HFF-Myc (cell line): Measurements from ENCODE around the gene CDH22.

Experiments used
- DNase-seq: peaks from one replicate; pipeline ENCODE4 v3.0.0-alpha.2; 2011; ENCODE audit warnings: low read depth; ENCODE audit errors: extremely low read depth
- H3K4me3 ChIP-seq: replicated peaks from 2 replicates; pipeline ENCODE4 v1.5.1; 2011; ENCODE audit warnings: low read depth, mild to moderate bottlenecking, control low read depth, low read length
- CTCF ChIP-seq: IDR thresholded peaks from 2 replicates; pipeline ENCODE4 v1.5.1; 2012; ENCODE audit warnings: mild to moderate bottlenecking, low read depth, low read length, control low read depth; ENCODE audit errors: missing control alignments

CDH22 gene

GRCh38 chr20:46159101-46159897 lies 149.0 kb downstream of the CDH22 start:
- no peak for DNase-seq
- no peak overlapping the region for H3K4me3 ChIP-seq
- no peak for TF ChIP-seq CTCF

GRCh38 chr20:46158476-46158987 lies 149.8 kb downstream of the CDH22 start:
- no peak for TF ChIP-seq CTCF
- no peak overlapping the region for H3K4me3 ChIP-seq
- DNase-seq = no peak

GRCh38 chr20:46157625-46158024 lies 150.7 kb downstream of the CDH22 start:
- TF ChIP-seq CTCF = no peak
- no peak overlapping the region for H3K4me3 ChIP-seq
- no peak for DNase-seq

GRCh38 chr20:46157076-46157592 lies 151.2 kb downstream of the CDH22 start:
- no peak overlapping the region for H3K4me3 ChIP-seq
- no peak for TF ChIP-seq CTCF
- no peak for DNase-seq

- no peak overlapping the region for H3K4me3 ChIP-seq
- TF ChIP-seq CTCF = no peak
- no peak for DNase-seq
These were observed 152.2 kb downstream of the CDH22 start for GRCh38 chr20:46156065-46156464.

- H3K4me3 ChIP-seq = no peak overlapping the region
- TF ChIP-seq CTCF = no peak
- no peak for DNase-seq
These were observed 153.5 kb downstream of the CDH22 start for GRCh38 chr20:46154796-46155195.
